T-helper 17 cell (primary cell): Measurements from ENCODE around the gene TBX2. TPM values are rescaled to one million over a fixed set of nuclear protein-coding genes. Genes with fewer than 3 reads are reported as not detected.

Source experiments
- ATAC-seq: fragments of 150-1000 bp; cut with Tn5 transposase; 2 replicates; pipeline ENCODE4 v1.10.0; 2021; ENCODE audit warnings: mild to moderate bottlenecking, moderate library complexity
- DNase-seq, 3 donors: peaks; one replicate each; pipeline versions ENCODE4 v3.0.0 to v3.0.0-alpha.2; 2020 to 2021
- H3K9me3 ChIP-seq: one replicate; pipeline ENCODE4 v1.7.0; 2013; ENCODE audit warnings: low read length, mild to moderate bottlenecking; ENCODE audit not compliant: control insufficient read depth, poor library complexity, severe bottlenecking
- H3K27ac Mint-ChIP-seq: one replicate; pipeline ENCODE4 v1.8.0; 2022; ENCODE audit warnings: mild to moderate bottlenecking, moderate library complexity, mixed read lengths
- H3K27me3 Mint-ChIP-seq: one replicate; pipeline ENCODE4 v1.8.0; 2022; ENCODE audit warnings: mixed read lengths
- H3K36me3 Mint-ChIP-seq: one replicate; pipeline ENCODE4 v1.8.0; 2022; ENCODE audit warnings: low read depth, mixed read lengths
- H3K4me1 Mint-ChIP-seq: one replicate; pipeline ENCODE4 v1.8.0; 2022; ENCODE audit warnings: mild to moderate bottlenecking, mixed read lengths
- H3K4me3 Mint-ChIP-seq: one replicate; pipeline ENCODE4 v1.8.0; 2022; ENCODE audit warnings: mild to moderate bottlenecking, moderate library complexity, mixed read lengths
- total RNA-seq, 4 donors: library from RNA in 2 of 4; stranded (reverse) in 2 of 4; gene quantifications; one replicate each; pipeline ENCODE4 v1.2.3 and lab custom pipeline; 2022 to 2026

Gene TBX2
- total RNA-seq, 2 donors from 2014 or later, result 0.50 TPM; not detected in 1

DNA sequence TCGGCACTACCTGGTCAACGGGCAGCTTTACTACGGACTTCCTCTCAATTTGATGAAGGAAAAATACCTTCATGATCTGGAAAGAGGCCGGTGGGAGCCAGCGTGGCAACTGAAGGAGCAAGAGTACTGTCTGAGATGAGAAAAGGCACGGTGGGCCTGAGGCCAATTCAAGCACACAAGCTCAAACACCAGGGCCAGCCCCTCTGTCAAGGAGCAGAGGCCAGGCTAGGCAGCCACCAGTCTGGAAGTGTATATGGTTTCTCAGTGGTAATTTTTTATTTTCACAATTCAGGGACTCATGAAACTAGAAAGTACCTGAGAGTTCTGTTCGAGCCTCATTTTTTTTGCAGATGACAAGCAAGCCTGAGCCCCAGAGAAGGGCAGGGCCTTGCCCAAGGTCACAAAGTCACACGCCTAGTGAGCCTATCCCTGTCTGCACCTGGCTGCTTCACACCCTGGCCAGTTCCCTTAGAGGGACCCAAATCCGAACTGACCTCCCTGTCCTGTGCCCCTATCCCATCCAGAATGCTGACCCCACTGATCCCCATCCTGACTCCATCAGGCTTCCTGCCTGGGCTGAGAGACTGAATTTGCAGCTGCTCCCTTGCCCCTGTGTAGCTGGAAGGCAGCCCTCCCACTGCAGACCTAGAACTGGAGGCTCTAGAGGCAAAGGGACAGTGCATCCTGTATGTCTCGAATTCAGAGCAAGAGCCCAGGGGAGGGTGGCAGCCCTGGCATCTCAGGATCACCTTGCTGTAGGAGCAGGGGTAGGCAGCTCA is 4.8 kb upstream of the TBX2 start:
- no peak for ATAC-seq
- Mint-ChIP-seq H3K4me3 (no peak overlapping the region), H3K27ac (no peak overlapping the region), H3K27me3 (peaks cover 42% of the 10 kb centered on the region), H3K4me1 (peaks cover 11% of the 10 kb centered on the region), H3K36me3 (no peaks in the 10 kb centered on the region)
- no peak for DNase-seq
- no peaks in the 10 kb centered on the region for H3K9me3 ChIP-seq

GRCh38 chr17:61395409-61395982 is 4.1 kb upstream of the TBX2 start:
- H3K36me3 Mint-ChIP-seq, result no peaks in the 10 kb centered on the region
- H3K27me3 Mint-ChIP-seq, result peaks cover 42% of the 10 kb centered on the region
- H3K4me3 Mint-ChIP-seq, result no peak overlapping the region
- H3K4me1 Mint-ChIP-seq, result peaks cover 9% of the 10 kb centered on the region
- DNase-seq, result no peak
- ATAC-seq, result no peak
- H3K27ac Mint-ChIP-seq, result no peak overlapping the region
- no peaks in the 10 kb centered on the region for H3K9me3 ChIP-seq

GRCh38 chr17:61395983-61396585 is 3.6 kb upstream of the TBX2 start:
- H3K36me3 Mint-ChIP-seq, result no peaks in the 10 kb centered on the region
- DNase-seq (no peak), ATAC-seq (no peak)
- H3K4me3 Mint-ChIP-seq, result no peak overlapping the region
- H3K27me3 Mint-ChIP-seq, result peaks cover 47% of the 10 kb centered on the region
- H3K9me3 ChIP-seq, result no peaks in the 10 kb centered on the region
- H3K4me1 Mint-ChIP-seq, result peaks cover 10% of the 10 kb centered on the region
- H3K27ac Mint-ChIP-seq, result no peak overlapping the region

DNA sequence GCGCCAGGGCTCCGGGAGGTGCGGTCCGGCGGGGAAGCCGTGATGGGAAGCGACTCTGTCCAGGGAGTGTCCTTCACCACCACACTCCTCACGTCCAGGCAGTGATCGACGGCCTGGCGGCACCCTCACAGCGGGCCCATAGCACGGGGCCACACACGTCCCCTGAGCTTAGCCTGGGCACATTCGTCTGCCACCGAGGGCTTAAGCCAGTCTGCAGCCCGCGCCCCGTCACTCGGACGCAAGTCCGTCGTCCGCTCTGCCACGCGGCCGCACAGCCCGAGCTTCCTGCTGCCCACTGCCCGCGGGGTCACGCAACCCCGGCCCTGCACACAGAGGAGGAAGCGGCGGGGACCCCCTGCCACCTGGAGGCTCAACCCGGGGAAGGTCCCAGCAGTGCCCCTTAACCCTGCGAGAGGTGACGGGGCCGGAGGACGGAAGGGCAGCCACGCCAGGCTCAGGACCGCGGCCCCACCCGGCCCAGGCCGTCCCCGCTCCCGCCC is 3.0 kb upstream of the TBX2 start:
- H3K9me3 ChIP-seq, result no peaks in the 10 kb centered on the region
- no peak for DNase-seq
- ATAC-seq, result no peak
- Mint-ChIP-seq H3K4me3 (no peak overlapping the region), H3K27me3 (peaks cover 50% of the 10 kb centered on the region), H3K4me1 (peaks cover 13% of the 10 kb centered on the region), H3K27ac (no peak overlapping the region), H3K36me3 (no peaks in the 10 kb centered on the region)

DNA sequence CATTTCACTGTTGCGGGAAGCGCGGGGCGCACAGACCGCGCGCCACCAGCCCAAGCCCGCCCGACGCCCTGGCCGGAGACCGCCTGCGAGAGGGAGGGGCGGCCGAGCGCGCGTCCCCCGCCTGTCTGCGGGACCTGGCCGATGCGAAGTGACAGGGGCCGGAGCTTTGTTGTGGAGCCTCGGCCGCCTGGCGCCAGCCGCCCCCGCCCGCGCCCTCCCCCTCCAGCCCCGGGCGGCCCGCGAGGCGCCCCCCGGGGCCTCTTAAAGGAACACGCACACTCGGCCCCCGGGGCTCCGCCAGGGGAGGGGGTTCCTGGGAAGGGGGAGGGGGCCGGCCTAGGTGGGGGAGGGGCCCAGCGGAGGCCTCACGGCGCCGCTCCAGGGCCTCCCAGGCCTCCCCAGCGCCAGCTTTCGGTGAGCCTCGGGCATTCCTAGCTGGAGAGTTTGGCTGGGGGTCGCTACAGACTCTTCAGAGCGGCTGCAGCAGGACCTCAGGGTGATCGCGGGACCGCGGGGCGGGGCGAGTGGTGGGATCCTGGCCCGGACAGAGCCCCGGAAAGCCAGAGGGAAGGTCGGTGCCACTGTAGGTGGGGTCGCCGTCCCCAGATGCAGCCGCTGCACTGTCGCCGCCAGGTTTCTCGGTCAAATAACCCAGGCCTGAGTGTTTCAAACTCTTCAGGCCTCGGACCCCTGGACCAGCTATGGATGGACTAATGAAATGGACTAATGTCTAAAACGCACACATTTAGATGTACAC is 2.4 kb upstream of the TBX2 start:
- H3K4me3 Mint-ChIP-seq, result no peak overlapping the region
- no peaks in the 10 kb centered on the region for H3K36me3 Mint-ChIP-seq
- H3K9me3 ChIP-seq, result no peaks in the 10 kb centered on the region
- DNase-seq (no peak), ATAC-seq (no peak)
- no peak overlapping the region for H3K27ac Mint-ChIP-seq
- H3K4me1 Mint-ChIP-seq, result peaks cover 13% of the 10 kb centered on the region
- peaks cover 47% of the 10 kb centered on the region for H3K27me3 Mint-ChIP-seq

DNA sequence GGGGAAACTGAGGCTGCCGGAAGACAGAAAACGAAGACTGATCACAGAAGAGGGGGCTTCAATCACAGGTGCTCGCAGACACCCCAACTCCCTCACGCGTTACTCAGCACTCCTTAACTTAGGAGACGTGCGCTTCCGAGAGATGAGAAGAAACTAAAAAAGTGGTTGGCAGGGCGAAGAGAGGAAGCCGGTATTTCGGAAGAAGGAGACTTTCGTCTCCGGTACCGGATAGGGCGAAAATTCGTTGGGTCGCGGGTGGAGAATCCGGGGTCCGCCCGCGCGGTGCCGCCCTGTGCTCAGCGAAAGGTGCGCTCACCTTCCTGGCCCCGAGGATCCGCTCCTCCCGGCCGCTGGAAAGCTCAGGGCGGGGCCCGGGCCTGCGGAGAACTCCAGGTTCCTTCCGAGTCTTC is 917 bp upstream of the TBX2 start:
- ATAC-seq (no peak), DNase-seq (no peak)
- peaks cover 3% of the 10 kb centered on the region for H3K36me3 Mint-ChIP-seq
- peak overlapping the region; percentile 85 for H3K4me3 Mint-ChIP-seq
- H3K9me3 ChIP-seq, result no peaks in the 10 kb centered on the region
- peaks cover 60% of the 10 kb centered on the region for H3K27me3 Mint-ChIP-seq
- H3K4me1 Mint-ChIP-seq, result peaks cover 25% of the 10 kb centered on the region
- no peak overlapping the region for H3K27ac Mint-ChIP-seq

DNA sequence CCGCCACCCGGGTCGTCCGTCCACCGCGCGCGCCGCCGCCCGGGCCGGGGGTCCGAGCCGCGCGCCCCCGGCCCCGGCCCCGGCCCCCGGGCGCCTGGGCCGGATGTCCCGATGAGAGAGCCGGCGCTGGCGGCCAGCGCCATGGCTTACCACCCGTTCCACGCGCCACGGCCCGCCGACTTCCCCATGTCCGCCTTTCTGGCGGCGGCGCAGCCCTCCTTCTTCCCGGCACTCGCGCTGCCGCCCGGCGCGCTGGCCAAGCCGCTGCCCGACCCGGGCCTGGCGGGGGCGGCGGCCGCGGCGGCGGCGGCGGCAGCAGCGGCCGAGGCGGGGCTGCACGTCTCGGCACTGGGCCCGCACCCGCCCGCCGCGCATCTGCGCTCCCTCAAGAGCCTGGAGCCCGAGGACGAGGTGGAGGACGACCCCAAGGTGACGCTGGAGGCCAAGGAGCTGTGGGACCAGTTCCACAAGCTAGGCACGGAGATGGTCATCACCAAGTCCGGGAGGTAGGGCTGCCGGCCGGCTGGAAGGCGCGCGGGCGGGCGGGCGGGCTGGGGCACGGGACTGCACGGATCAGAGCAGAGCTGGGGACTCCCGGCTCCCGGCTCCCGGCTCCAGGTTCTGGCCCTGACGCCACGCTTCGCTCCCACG is 548 bp downstream of the TBX2 start:
- H3K9me3 ChIP-seq, result no peaks in the 10 kb centered on the region
- peaks cover 32% of the 10 kb centered on the region for H3K4me1 Mint-ChIP-seq
- no peak for ATAC-seq
- peaks cover 57% of the 10 kb centered on the region for H3K27me3 Mint-ChIP-seq
- no peak overlapping the region for H3K27ac Mint-ChIP-seq
- peak overlapping the region; percentile 72 for H3K4me3 Mint-ChIP-seq
- peaks cover 3% of the 10 kb centered on the region for H3K36me3 Mint-ChIP-seq
- no peak for DNase-seq

- H3K27ac Mint-ChIP-seq, result no peak overlapping the region
- DNase-seq, result no peak
- no peaks in the 10 kb centered on the region for H3K9me3 ChIP-seq
- peaks cover 3% of the 10 kb centered on the region for H3K36me3 Mint-ChIP-seq
- ATAC-seq, result no peak
- peaks cover 50% of the 10 kb centered on the region for H3K27me3 Mint-ChIP-seq
- H3K4me1 Mint-ChIP-seq, result peaks cover 30% of the 10 kb centered on the region
- peak overlapping the region; percentile 72 for H3K4me3 Mint-ChIP-seq
Measured at GRCh38 chr17:61400717-61401388, 1.2 kb downstream of the TBX2 start.

DNA sequence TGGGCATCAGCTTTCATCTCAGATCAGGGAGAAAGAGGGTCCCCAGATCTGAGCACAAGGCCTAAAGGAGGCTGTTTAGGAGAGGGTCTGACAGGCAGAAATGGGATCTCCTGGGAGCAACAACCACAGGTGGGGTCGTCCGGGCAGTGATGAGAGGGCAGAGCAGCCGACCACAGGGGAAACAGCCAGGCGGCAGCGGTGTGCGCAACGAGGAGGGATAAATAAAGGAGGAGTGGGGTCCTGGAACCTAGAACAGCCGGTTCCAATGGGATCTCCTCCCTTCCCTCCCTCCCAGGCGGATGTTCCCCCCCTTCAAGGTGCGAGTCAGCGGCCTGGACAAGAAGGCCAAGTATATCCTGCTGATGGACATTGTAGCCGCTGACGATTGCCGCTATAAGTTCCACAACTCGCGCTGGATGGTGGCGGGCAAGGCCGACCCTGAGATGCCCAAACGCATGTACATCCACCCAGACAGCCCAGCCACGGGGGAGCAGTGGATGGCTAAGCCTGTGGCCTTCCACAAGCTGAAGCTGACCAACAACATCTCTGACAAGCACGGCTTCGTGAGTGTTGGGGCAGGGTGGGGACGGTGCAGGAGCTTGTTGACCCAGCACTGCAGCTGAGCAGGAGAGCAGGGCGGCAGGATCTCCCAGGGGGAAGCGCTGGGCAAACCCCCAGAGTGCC is 1.9 kb downstream of the TBX2 start:
- H3K4me1 Mint-ChIP-seq, result peaks cover 29% of the 10 kb centered on the region

GRCh38 chr17:61402073-61402541 is 2.5 kb downstream of the TBX2 start:
- ATAC-seq, result no peak
- Mint-ChIP-seq H3K4me3 (peak overlapping the region; percentile 71), H3K4me1 (peaks cover 29% of the 10 kb centered on the region), H3K27ac (peak overlapping the region; percentile 93), H3K36me3 (peaks cover 3% of the 10 kb centered on the region), H3K27me3 (peaks cover 59% of the 10 kb centered on the region)
- no peak for DNase-seq
- H3K9me3 ChIP-seq, result no peaks in the 10 kb centered on the region

More for the DNA sequence above, 1.9 kb downstream of the TBX2 start:
- ATAC-seq (no peak), DNase-seq (no peak)
- H3K9me3 ChIP-seq, result no peaks in the 10 kb centered on the region
- peaks cover 53% of the 10 kb centered on the region for H3K27me3 Mint-ChIP-seq
- H3K4me3 Mint-ChIP-seq, result peak overlapping the region; percentile 72
- peaks cover 3% of the 10 kb centered on the region for H3K36me3 Mint-ChIP-seq
- H3K27ac Mint-ChIP-seq, result no peak overlapping the region

- ATAC-seq, result peak; percentile 40
- H3K27ac Mint-ChIP-seq, result peak overlapping the region; percentile 93
- no peaks in the 10 kb centered on the region for H3K9me3 ChIP-seq
- H3K4me1 Mint-ChIP-seq, result peaks cover 30% of the 10 kb centered on the region
- H3K36me3 Mint-ChIP-seq, result peaks cover 5% of the 10 kb centered on the region
- peaks cover 63% of the 10 kb centered on the region for H3K27me3 Mint-ChIP-seq
- peak overlapping the region; percentile 71 for H3K4me3 Mint-ChIP-seq
- DNase-seq, result no peak
Measured at GRCh38 chr17:61402978-61403800, 3.5 kb downstream of the TBX2 start.
